PC-3 (cell line): ENCODE results near the gene DUSP22.
"Not testable (repeated sequence)": the region's sequence is repeated elsewhere in the genome, so short reads cannot be mapped to it uniquely, and the experiment has no call there.

Source experiments
- CTCF ChIP-seq: fragments of 300-600 bp; sonication (generic); conservative IDR thresholded peaks from 2 replicates; pipeline ENCODE4 v1.5.1; 2017; ENCODE audit warnings: antibody characterized with exemption, low read depth, mild to moderate bottlenecking, low read length
- EZH2phosphoT487 ChIP-seq: fragments of 300-600 bp; sonication (generic); IDR thresholded peaks from 2 replicates; pipeline ENCODE4 v1.6.1; 2018; ENCODE audit warnings: mild to moderate bottlenecking, antibody characterized with exemption, low read length, borderline replicate concordance

GRCh38 chr6:377641-378020 lies 85.3 kb downstream of the DUSP22 start:
- TF ChIP-seq CTCF, EZH2phosphoT487: not testable (repeated sequence)
